KMS-11 (cell line): Measurements from ENCODE around the gene LRFN2.

Experiments used
- H2AFZ ChIP-seq: fragments of 200-600 bp; sonication (generic); 2 replicates; pipeline ENCODE4 v1.6.1; 2016; ENCODE audit warnings: antibody characterized with exemption, mixed run types, low read depth
- H3K27ac ChIP-seq: fragments of 200-600 bp; sonication (generic); 2 replicates; pipeline ENCODE4 v1.6.1; 2016; ENCODE audit warnings: mild to moderate bottlenecking, mixed run types
- H3K27me3 ChIP-seq: fragments of 200-600 bp; sonication (generic); 2 replicates; pipeline ENCODE4 v1.6.1; 2017; ENCODE audit warnings: mild to moderate bottlenecking, low read depth, mixed run types, moderate library complexity; ENCODE audit not compliant: insufficient read depth
- H3K36me3 ChIP-seq: fragments of 200-600 bp; sonication (generic); 2 replicates; pipeline ENCODE4 v1.6.1; 2017; ENCODE audit warnings: mild to moderate bottlenecking, mixed run types; ENCODE audit not compliant: insufficient read depth
- H3K4me1 ChIP-seq: fragments of 200-600 bp; sonication (generic); 2 replicates; pipeline ENCODE4 v1.6.1; 2016; ENCODE audit warnings: mild to moderate bottlenecking, low read depth, mixed run types; ENCODE audit not compliant: poor library complexity, severe bottlenecking
- H3K4me2 ChIP-seq: fragments of 200-600 bp; sonication (generic); 2 replicates; pipeline ENCODE4 v1.7.0; 2016; ENCODE audit warnings: mild to moderate bottlenecking, mixed run types
- H3K4me3 ChIP-seq: fragments of 200-600 bp; sonication (generic); IDR thresholded peaks from 2 replicates; pipeline ENCODE4 v1.6.1; 2017; ENCODE audit warnings: low read depth, low read length, mixed read lengths; ENCODE audit not compliant: insufficient read depth
- H3K79me2 ChIP-seq: fragments of 200-600 bp; sonication (generic); 2 replicates; pipeline ENCODE4 v1.6.1; 2016; ENCODE audit warnings: low read depth, mixed run types; ENCODE audit not compliant: insufficient read depth
- H3K9ac ChIP-seq: fragments of 200-600 bp; sonication (generic); 2 replicates; pipeline ENCODE4 v1.6.1; 2016; ENCODE audit warnings: mild to moderate bottlenecking, mixed run types
- H4K20me1 ChIP-seq: fragments of 200-600 bp; sonication (generic); 2 replicates; pipeline ENCODE4 v1.6.1; 2016; ENCODE audit warnings: mild to moderate bottlenecking, mixed run types; ENCODE audit not compliant: insufficient read depth
- CTCF ChIP-seq: fragments of 200-600 bp; sonication (generic); conservative IDR thresholded peaks from 2 replicates; pipeline ENCODE4 v1.6.1; 2017; ENCODE audit warnings: low read depth, mild to moderate bottlenecking, antibody characterized with exemption, low read length, moderate library complexity, mixed read lengths

The LRFN2 gene

GRCh38 chr6:40573221-40573620, 13.9 kb downstream of the LRFN2 start:
- Histone ChIP-seq H3K9ac (no peak overlapping the region), H3K4me3 (no peak overlapping the region), H2AFZ (no peak overlapping the region), H3K27me3 (no peaks in the 10 kb centered on the region), H3K4me2 (no peak overlapping the region), H3K79me2 (no peaks in the 10 kb centered on the region), H4K20me1 (no peaks in the 10 kb centered on the region), H3K27ac (no peak overlapping the region), H3K36me3 (no peaks in the 10 kb centered on the region), H3K4me1 (no peaks in the 10 kb centered on the region)
- no peak for TF ChIP-seq CTCF

- H3K9ac ChIP-seq: no peak overlapping the region
- no peak overlapping the region for H2AFZ ChIP-seq
- no peaks in the 10 kb centered on the region for H3K27me3 ChIP-seq
- no peaks in the 10 kb centered on the region for H3K4me1 ChIP-seq
- no peak overlapping the region for H3K4me3 ChIP-seq
- TF ChIP-seq CTCF: no peak
- H3K79me2 ChIP-seq: no peaks in the 10 kb centered on the region
- H3K27ac ChIP-seq: no peak overlapping the region
- H3K4me2 ChIP-seq: no peak overlapping the region
- H4K20me1 ChIP-seq: no peaks in the 10 kb centered on the region
- H3K36me3 ChIP-seq: no peaks in the 10 kb centered on the region
Measured at GRCh38 chr6:40569162-40569910, 17.8 kb downstream of the LRFN2 start.

GRCh38 chr6:40568062-40568708, 19.0 kb downstream of the LRFN2 start:
- no peaks in the 10 kb centered on the region for H3K4me1 ChIP-seq
- H3K9ac ChIP-seq: no peak overlapping the region
- H3K4me2 ChIP-seq: no peak overlapping the region
- H2AFZ ChIP-seq: no peak overlapping the region
- no peaks in the 10 kb centered on the region for H3K79me2 ChIP-seq
- no peak for TF ChIP-seq CTCF
- H4K20me1 ChIP-seq: no peaks in the 10 kb centered on the region
- H3K4me3 ChIP-seq: no peak overlapping the region
- H3K27me3 ChIP-seq: no peaks in the 10 kb centered on the region
- H3K27ac ChIP-seq: no peak overlapping the region
- no peaks in the 10 kb centered on the region for H3K36me3 ChIP-seq

GRCh38 chr6:40563111-40563510, 24.1 kb downstream of the LRFN2 start:
- H2AFZ ChIP-seq: no peak overlapping the region
- H4K20me1 ChIP-seq: no peaks in the 10 kb centered on the region
- H3K4me3 ChIP-seq: no peak overlapping the region
- H3K9ac ChIP-seq: no peak overlapping the region
- no peaks in the 10 kb centered on the region for H3K36me3 ChIP-seq
- H3K27me3 ChIP-seq: no peaks in the 10 kb centered on the region
- no peak overlapping the region for H3K27ac ChIP-seq
- H3K4me1 ChIP-seq: no peaks in the 10 kb centered on the region
- no peaks in the 10 kb centered on the region for H3K79me2 ChIP-seq
- H3K4me2 ChIP-seq: no peak overlapping the region
- TF ChIP-seq CTCF: no peak
